ENCODE results near the gene PCDH9. TPM values are rescaled to one million over a fixed set of nuclear protein-coding genes. Genes with fewer than 3 reads are reported as not detected.

The PCDH9 gene
- total RNA-seq, 1 experiment from 2014 or later = 4.2 TPM

GRCh38 chr13:67219113-67219512 is 11.0 kb downstream of the PCDH9 start:
- POLR2A ChIA-PET = no interaction called here
- no peaks in the 10 kb centered on the region for H3K9me3 ChIP-seq (ENCODE audit: control insufficient read depth, insufficient read depth, low read depth, low read length)
- no peaks in the 10 kb centered on the region for H3K36me3 ChIP-seq (ENCODE audit: control insufficient read depth, insufficient read depth, low read length)
- no peak for ATAC-seq
- no peak for DNase-seq (ENCODE audit: low read depth, low spot score)
- in situ Hi-C loops (cut with HindIII; ENCODE audit: low pct_unique_long_range_greater_than_20kb, low sequenced_read_pairs) = no loop called here
- BruUV-seq (replicated peaks) = no TSS peak
- no peak for TF ChIP-seq CTCF (IDR thresholded peaks at IDR 0.05)
- TF ChIP-seq TCF7L2 (IDR thresholded peaks at IDR 0.05; ENCODE audit: low read depth, low read length) = no peak
- TF ChIP-seq POLR2AphosphoS5 (IDR thresholded peaks at IDR 0.05; ENCODE audit: low read depth, low read length) = no peak
- TF ChIP-seq REST (IDR thresholded peaks at IDR 0.05; ENCODE audit: insufficient read depth in 1 of 2, low read depth in 2 of 2, low read length in 1 of 2) = no peak
- no peak for TF ChIP-seq SIN3A (IDR thresholded peaks at IDR 0.05; ENCODE audit: borderline replicate concordance, insufficient read depth, low read depth, low read length)
- H3K27ac ChIP-seq (ENCODE audit: low read length) = no peak overlapping the region
- H3K4me3 ChIP-seq (ENCODE audit: low read depth in 2 of 2, low read length in 2 of 2) = no peak overlapping the region
- CTCF ChIA-PET = no interaction called here
- H3K4me1 ChIP-seq (ENCODE audit: control insufficient read depth, insufficient read depth, low read length) = peaks cover under 1% of the 10 kb centered on the region; the same call in 1 of the 2 replicates
- H3K27me3 ChIP-seq (ENCODE audit: control insufficient read depth, insufficient read depth, low read length) = no peaks in the 10 kb centered on the region
- intact Hi-C loops (cut with micrococcal nuclease; ENCODE audit: unreplicated experiment) = no loop called here

- no peaks in the 10 kb centered on the region for H3K9me3 ChIP-seq (ENCODE audit: control insufficient read depth, insufficient read depth, low read depth, low read length)
- TF ChIP-seq REST (IDR thresholded peaks at IDR 0.05; ENCODE audit: insufficient read depth in 1 of 2, low read depth in 2 of 2, low read length in 1 of 2) (no peak), TCF7L2 (IDR thresholded peaks at IDR 0.05; ENCODE audit: low read depth, low read length) (no peak), CTCF (IDR thresholded peaks at IDR 0.05) (no peak), POLR2AphosphoS5 (IDR thresholded peaks at IDR 0.05; ENCODE audit: low read depth, low read length) (no peak), SIN3A (IDR thresholded peaks at IDR 0.05; ENCODE audit: borderline replicate concordance, insufficient read depth, low read depth, low read length) (no peak)
- in situ Hi-C loops (cut with HindIII; ENCODE audit: low pct_unique_long_range_greater_than_20kb, low sequenced_read_pairs) (no loop called here), intact Hi-C loops (cut with micrococcal nuclease; ENCODE audit: unreplicated experiment) (no loop called here)
- POLR2A ChIA-PET = no interaction called here
- CTCF ChIA-PET = no interaction called here
- DNase-seq (ENCODE audit: low read depth, low spot score) = no peak
- no peak for ATAC-seq
- no peaks in the 10 kb centered on the region for H3K36me3 ChIP-seq (ENCODE audit: control insufficient read depth, insufficient read depth, low read length)
- H3K27ac ChIP-seq (ENCODE audit: low read length) = no peak overlapping the region
- H3K27me3 ChIP-seq (ENCODE audit: control insufficient read depth, insufficient read depth, low read length) = no peaks in the 10 kb centered on the region
- no peaks in the 10 kb centered on the region for H3K4me1 ChIP-seq (ENCODE audit: control insufficient read depth, insufficient read depth, low read length)
- no peak overlapping the region for H3K4me3 ChIP-seq (ENCODE audit: low read depth in 2 of 2, low read length in 2 of 2)
- no TSS peak for BruUV-seq (replicated peaks)
Measured at GRCh38 chr13:67217880-67218279, 12.3 kb downstream of the PCDH9 start.
